ENCODE measurements around the gene MATN1. TPM values are rescaled to one million over a fixed set of nuclear protein-coding genes. Genes with fewer than 3 reads are reported as not detected.

The MATN1 gene
- total RNA-seq, 1 donor from 2014 or later, result 0.22 TPM

GRCh38 chr1:30734580-30734979 lies 11.2 kb upstream of the MATN1 start:
- Mint-ChIP-seq H3K27me3 (ENCODE audit: unreplicated experiment) (peaks cover 2% of the 10 kb centered on the region), H3K4me3 (ENCODE audit: unreplicated experiment) (no peak overlapping the region), H3K4me1 (ENCODE audit: low read depth, unreplicated experiment) (peaks cover 12% of the 10 kb centered on the region), H3K27ac (ENCODE audit: unreplicated experiment) (no peak overlapping the region), H3K9me3 (ENCODE audit: unreplicated experiment) (no peaks in the 10 kb centered on the region), H3K36me3 (ENCODE audit: unreplicated experiment) (peaks cover 3% of the 10 kb centered on the region)
- TF ChIP-seq CTCF (IDR thresholded peaks at IDR 0.05; ENCODE audit: partially characterized antibody, unreplicated experiment), result no peak
- DNase-seq, result no peak

- H3K27me3 Mint-ChIP-seq (ENCODE audit: unreplicated experiment), result peaks cover 2% of the 10 kb centered on the region
- no peak overlapping the region for H3K27ac Mint-ChIP-seq (ENCODE audit: unreplicated experiment)
- no peak for TF ChIP-seq CTCF (IDR thresholded peaks at IDR 0.05; ENCODE audit: partially characterized antibody, unreplicated experiment)
- DNase-seq, result no peak
- no peak overlapping the region for H3K4me3 Mint-ChIP-seq (ENCODE audit: unreplicated experiment)
- H3K9me3 Mint-ChIP-seq (ENCODE audit: unreplicated experiment), result no peaks in the 10 kb centered on the region
- peaks cover 13% of the 10 kb centered on the region for H3K4me1 Mint-ChIP-seq (ENCODE audit: low read depth, unreplicated experiment)
- peaks cover 3% of the 10 kb centered on the region for H3K36me3 Mint-ChIP-seq (ENCODE audit: unreplicated experiment)
Observed at GRCh38 chr1:30734106-30734505, 10.7 kb upstream of the MATN1 start.

GRCh38 chr1:30733493-30733892 lies 10.1 kb upstream of the MATN1 start:
- DNase-seq, result no peak
- H3K36me3 Mint-ChIP-seq (ENCODE audit: unreplicated experiment), result no peaks in the 10 kb centered on the region
- peaks cover 3% of the 10 kb centered on the region for H3K27me3 Mint-ChIP-seq (ENCODE audit: unreplicated experiment)
- no peak overlapping the region for H3K27ac Mint-ChIP-seq (ENCODE audit: unreplicated experiment)
- no peaks in the 10 kb centered on the region for H3K9me3 Mint-ChIP-seq (ENCODE audit: unreplicated experiment)
- peaks cover 14% of the 10 kb centered on the region for H3K4me1 Mint-ChIP-seq (ENCODE audit: low read depth, unreplicated experiment)
- no peak for TF ChIP-seq CTCF (IDR thresholded peaks at IDR 0.05; ENCODE audit: partially characterized antibody, unreplicated experiment)
- no peak overlapping the region for H3K4me3 Mint-ChIP-seq (ENCODE audit: unreplicated experiment)

- no peak overlapping the region for H3K27ac Mint-ChIP-seq (ENCODE audit: unreplicated experiment)
- no peak for TF ChIP-seq CTCF (IDR thresholded peaks at IDR 0.05; ENCODE audit: partially characterized antibody, unreplicated experiment)
- H3K4me3 Mint-ChIP-seq (ENCODE audit: unreplicated experiment), result no peak overlapping the region
- H3K4me1 Mint-ChIP-seq (ENCODE audit: low read depth, unreplicated experiment), result peaks cover 23% of the 10 kb centered on the region
- H3K9me3 Mint-ChIP-seq (ENCODE audit: unreplicated experiment), result no peaks in the 10 kb centered on the region
- H3K36me3 Mint-ChIP-seq (ENCODE audit: unreplicated experiment), result no peaks in the 10 kb centered on the region
- H3K27me3 Mint-ChIP-seq (ENCODE audit: unreplicated experiment), result peaks cover 4% of the 10 kb centered on the region
- DNase-seq, result no peak
Observed at GRCh38 chr1:30732277-30732996, 9.1 kb upstream of the MATN1 start.

- no peak for DNase-seq
- Mint-ChIP-seq H3K27me3 (ENCODE audit: unreplicated experiment) (peaks cover 4% of the 10 kb centered on the region), H3K9me3 (ENCODE audit: unreplicated experiment) (no peaks in the 10 kb centered on the region), H3K4me1 (ENCODE audit: low read depth, unreplicated experiment) (peaks cover 21% of the 10 kb centered on the region), H3K36me3 (ENCODE audit: unreplicated experiment) (no peaks in the 10 kb centered on the region), H3K4me3 (ENCODE audit: unreplicated experiment) (no peak overlapping the region), H3K27ac (ENCODE audit: unreplicated experiment) (no peak overlapping the region)
- no peak for TF ChIP-seq CTCF (IDR thresholded peaks at IDR 0.05; ENCODE audit: partially characterized antibody, unreplicated experiment)
Observed at GRCh38 chr1:30731806-30732276, 8.5 kb upstream of the MATN1 start.

Data from glutamatergic neuron (in vitro differentiated cells).